GM19452 (cell line): ENCODE data around the gene BTBD8.

Experiments used
- ATAC-seq: cut with Tn5 transposase; IDR thresholded peaks from one replicate; pipeline ENCODE4 v1.9.1; 2021; ENCODE audit not compliant: unreplicated experiment

Gene BTBD8

DNA sequence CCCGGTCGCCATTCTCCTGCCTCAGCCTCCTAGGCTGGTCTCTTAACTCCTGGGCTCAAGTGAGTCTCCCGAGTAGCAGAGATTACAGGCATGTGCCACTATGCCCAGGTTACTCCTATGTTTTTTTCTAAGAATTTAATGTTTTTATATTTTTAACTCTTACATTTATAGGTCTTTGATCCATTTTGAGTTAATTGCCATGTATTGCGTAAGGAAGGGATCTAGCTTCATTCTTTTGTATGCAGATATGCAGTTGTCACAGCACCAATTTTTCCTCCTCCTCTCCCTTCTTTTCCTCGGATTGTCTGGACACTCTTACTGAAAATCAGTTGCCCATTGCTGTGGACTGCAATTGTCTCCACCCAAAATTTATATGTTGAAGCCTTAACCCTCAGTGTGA is 11.5 kb downstream of the BTBD8 start:
- no peak for ATAC-seq

DNA sequence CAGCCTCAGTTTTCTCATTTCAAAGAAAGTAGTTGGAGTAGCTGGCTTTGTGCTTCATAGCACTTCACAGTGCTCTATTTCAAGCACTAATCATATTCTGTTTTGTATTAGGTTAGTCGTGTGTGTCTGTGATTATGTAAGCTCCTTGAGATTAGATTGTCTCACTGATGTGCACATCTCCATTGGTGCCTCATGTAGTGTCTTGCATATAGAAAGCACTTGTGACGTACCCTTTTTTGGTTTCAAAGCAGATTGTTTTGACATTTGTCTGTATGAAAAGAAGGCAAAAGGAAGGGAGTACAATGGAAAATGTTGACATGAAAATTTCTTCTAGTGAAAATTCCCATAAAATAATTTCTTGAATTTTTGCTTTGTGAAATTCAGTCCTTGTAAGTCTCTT is 13.9 kb downstream of the BTBD8 start:
- ATAC-seq, result no peak

DNA sequence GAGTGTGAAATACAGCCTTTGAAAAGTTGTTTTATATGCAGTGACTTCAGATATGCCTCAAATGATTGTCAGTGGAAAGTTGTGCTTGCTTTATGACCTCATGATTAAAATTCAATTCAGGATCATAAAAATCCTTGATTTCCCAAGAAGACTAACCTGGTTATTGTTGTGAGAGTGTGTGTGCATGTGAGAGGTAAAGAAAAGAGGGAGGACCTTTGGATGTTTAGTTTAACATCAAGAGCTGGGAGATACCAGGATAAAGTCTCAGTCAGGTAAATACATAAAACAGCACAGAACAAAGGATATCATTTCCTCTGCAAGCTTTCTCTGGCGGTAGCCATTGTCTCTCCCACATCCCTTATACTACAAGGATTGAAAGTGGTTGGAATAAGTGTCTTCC is 14.4 kb downstream of the BTBD8 start:
- ATAC-seq, result no peak

DNA sequence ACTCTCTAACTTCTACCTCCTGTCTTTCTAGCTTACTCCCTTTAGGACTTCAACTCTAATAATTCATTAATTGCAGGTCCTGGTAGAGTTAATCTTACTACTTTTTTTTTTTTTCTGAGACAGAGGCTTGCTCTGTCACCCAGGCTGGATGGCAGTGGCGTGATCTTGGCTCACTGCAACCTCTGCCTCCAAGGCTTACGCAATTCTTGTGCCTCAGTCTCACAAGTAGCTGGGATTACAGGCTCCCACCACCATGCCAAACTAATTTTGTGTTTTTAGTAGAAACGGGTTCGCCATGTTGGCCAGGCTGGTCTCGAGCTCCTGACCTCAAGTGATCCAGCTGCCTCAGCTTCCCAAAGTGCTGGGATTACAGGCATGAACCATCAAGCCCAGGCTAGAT is 15.7 kb downstream of the BTBD8 start:
- ATAC-seq, result no peak

DNA sequence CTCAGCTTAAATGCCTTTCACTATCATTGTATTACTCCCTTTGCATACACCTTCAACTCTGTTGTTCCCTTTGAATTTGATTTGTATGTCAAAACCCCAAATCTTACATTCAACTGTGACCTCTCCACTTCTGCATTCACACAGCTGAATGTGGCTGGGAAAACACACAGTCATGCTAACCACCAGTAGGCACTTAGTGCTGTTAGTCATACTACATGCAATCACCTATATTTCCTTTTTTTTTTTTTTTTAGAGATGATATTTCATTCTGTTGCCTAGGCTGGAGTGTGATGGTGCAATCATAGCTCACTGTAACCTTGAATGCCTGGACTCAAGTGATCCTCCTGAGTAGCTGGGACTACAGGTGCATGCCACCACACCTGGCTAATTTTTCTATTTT is 16.2 kb downstream of the BTBD8 start:
- ATAC-seq, result no peak

DNA sequence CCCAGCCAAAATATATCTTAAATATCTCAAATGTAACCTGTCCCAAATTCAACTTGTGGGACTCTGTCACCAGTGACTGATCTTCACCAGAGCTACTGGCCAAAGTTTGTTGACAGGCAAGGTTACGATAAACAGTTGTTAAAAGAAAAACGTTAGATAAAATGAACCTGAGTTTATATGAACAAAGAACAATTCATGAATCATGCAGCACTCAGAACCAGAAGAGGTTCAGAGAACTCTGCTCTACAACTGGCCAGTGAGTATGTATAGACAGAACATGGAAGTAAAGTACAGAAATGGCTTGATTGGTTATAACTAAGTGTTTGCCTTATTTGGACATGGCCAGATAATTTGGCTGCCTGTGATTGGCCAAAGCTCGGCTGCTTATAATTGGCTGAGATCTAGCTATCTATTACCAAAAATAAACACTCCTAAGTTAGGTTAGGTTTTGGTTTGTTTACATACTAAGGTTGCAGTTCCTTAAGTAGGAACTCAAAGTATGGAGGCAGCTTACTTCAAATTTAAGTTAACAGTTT is 25.5 kb downstream of the BTBD8 start:
- ATAC-seq, result no peak

DNA sequence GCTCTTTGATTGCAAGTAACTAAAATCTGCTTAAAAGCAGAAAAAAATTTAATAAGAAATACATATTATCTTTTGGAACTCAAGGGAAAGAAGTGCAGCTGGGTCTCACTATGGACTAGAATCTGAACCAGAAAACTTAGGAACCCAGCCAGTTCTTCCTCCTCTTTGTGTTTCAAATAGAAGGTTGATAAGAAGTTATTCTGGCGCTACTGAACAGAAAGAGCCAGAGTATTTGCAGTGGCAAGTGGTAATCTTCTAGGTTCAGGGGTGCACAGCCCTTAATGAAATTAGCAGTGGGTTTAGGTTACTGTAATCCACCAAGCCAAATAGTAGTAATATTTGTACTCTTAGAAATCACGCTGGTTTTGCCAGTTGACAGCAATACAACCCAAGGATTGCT is 28.5 kb downstream of the BTBD8 start:
- no peak for ATAC-seq

DNA sequence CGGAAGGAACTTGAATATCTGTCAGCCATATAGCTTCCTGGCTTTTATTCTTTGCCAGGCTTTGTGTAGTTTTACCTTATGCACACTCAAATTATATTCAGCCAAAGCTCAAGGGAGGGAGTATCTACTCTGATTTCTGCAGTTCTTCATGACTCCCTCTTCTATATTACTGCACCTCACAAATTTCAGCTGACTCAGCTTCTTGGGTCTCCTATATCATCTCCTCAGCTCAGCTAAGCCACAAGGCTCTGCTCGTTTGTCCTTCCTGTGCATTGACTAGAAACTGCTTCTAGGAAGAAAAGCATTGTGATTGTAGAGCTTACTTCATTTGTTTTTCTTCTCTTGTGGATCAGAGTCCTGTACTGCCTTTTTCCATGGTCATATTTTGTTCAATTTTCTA is 37.4 kb downstream of the BTBD8 start:
- no peak for ATAC-seq

DNA sequence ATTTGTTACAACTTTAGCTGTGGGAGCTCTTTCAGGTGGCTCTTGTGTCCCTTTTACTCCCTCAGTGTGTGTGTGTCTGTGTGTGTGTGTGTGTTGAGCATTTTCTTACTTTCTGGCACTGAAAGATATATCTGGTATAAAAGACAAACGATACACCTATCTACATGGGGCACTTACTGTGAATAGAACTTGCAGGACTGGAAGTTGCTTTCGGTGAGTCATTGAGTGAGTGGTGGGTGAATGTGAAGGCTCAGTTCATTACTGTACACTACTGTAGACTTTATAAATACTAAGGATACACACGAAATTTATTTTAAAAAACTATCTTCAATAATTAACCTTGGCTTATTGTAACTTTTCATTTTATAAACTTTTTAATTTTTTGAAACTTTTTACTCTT is 38.7 kb downstream of the BTBD8 start:
- no peak for ATAC-seq

DNA sequence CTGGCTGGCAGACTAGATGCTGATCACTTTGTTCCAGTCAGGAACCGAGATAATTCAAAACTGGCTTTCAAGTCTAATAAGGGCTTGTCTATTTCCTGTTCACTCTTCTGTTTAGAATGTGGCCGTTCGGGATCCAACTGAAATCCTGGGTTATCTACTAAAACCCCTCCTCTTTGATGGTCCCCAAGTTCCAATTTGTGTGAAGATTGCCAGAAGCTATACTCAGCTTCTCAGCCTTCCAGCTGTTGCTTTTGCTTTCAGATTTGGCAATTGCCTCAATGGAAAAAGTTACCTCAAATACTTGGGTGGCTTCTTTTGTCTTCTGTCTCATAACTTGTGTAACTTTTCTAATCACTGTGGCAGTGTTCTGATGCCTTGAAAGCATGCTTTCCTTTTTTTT is 43.7 kb downstream of the BTBD8 start:
- no peak for ATAC-seq

DNA sequence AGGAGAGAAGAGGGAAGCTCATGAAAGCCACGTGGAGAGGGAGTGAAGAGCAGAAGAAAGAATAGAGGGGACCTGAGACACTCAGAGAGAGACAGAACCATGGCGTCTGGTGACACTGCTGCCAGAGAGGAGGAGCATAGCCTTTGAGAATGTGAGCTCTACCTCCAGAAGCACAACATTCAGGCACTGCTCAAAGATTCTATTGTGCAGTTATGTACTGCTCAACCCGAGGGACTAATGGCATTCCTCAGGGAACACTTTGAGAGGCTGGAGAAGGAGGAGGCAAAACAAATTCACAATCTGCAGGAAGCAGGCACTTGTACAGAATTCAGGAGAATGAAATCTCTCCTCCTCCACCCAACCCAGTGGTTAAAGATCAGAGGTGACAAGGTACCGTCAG is 45.1 kb downstream of the BTBD8 start:
- no peak for ATAC-seq

DNA sequence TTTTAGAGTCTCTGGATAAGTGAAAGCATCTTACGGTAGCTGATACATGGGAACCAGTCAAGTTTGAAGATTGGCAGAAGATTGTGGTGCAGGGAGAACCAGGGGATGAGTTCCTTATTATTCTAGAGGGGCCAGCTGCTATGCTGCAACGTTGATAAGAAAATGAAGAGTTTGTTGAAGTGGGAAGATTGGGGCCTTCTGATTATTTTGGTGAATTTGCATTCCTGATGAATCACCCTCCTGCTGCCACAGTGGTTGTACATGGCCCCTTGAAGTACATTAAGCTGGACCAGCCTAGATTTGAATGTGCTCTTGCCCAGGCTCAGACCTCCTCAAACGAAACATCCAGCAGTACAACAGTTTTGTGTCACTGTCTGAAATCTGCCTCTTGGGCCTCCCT is 45.9 kb downstream of the BTBD8 start:
- ATAC-seq, result no peak

DNA sequence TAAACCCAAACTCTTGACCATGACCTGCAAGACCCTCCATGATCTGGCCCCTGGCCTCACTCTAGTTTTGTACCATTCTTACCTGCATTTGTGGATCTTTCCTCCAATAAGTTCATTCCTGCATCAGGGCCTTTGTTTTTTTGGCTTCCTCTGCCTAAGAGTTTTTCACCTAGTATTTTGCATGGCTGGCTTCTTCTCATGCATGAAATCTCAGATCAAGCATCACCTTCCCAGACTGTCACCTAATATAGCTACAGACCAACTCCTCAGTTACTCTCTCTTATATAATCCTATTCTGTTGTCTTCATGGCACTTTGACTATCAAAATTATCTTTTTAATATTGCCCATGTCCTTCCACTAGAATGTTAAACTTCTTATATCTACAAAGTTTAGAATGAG is 54.2 kb downstream of the BTBD8 start:
- ATAC-seq, result no peak

DNA sequence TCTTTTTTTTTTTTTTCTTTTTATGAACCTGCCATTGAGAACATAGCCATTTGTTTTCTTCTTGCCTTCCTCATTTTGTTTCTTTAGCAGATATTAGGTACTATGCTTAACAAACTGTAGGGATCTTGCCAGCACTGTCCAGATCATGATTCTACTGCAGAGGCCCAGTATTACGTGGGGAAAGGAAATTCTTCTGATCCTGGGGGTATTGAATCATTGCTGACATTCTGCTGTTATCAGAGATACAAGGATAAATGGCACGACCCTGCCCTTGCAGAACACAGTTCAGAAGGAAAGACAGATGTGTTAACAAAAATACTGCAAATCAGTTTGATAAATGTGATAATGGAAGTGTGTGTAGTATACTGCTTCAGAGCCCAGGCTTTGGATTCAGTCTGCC is 56.2 kb downstream of the BTBD8 start:
- no peak for ATAC-seq

DNA sequence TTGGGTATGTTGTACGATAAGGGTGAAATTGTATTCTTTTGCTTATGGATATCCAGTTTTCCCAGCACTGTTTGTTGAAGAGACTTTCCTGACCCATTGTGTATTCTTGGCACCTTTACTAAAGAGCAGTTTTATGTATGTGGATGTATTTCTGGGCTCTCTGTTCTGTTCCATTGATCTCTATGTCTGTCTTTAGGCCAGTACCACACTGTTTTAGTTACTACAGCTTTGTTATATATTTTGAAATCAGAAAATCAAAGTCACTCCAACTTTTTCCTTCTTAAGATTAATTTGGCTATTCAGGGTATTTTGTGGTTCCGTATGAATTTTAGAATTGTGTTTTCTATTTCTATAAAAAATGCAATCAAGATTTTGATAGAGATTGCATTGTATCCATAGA is 74.8 kb downstream of the BTBD8 start:
- ATAC-seq, result no peak

DNA sequence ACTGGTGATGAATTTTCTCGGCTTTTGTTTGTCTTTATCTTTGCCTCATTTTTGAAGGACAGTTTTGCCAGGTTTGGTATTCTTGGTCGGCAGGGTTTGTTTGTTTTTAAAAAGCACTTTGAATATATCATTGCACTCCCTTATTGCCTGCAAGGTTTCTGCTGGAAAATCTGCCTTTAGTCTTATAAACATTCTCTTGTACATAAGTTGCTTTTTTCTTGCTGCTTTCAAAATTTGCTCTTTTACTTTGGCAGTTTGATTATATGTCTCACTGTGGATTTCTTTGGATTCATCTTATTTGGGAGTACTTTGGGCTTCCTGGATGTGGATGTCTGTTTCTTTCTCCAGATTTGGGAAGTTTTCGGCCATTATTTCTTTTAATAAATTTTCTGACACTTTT is 79.4 kb downstream of the BTBD8 start:
- no peak for ATAC-seq

DNA sequence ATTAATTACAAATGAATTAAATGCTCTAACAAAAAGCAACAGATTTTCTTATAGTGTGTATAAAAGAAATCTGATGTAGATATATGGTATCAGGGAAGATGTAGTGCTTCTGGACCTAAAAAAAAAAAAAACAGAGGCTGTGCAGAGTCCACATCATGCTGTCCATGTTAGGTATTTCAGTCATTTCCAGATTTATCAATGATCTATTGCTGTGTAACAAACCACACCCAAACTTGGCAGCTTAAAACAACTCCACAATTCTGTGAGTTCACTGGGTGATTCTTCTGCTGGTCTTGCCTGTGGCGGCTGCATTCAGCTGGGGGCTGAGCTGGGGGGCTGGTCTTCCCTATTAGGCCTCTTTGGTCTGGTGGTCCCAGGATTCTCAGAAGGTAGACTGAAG is 85.2 kb downstream of the BTBD8 start:
- no peak for ATAC-seq

DNA sequence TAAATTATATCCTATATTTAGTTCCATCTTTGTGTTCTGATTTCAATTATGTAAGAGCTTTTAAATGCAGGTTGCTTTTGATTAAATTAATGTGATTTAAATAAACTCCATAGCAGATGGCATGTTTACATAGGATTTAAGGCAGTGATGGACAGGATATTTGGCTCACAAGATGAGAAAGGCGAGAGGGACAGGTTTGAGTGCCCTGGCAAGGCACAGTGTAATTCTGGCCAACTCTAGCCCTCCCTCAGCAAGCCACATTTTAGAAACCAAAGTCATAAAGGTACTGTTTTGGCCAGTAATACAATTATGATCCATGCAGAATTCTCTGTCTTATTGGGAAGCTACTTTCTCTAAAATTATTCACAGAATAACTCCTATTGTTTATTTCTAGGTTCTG is 87.0 kb downstream of the BTBD8 start:
- ATAC-seq, result no peak

DNA sequence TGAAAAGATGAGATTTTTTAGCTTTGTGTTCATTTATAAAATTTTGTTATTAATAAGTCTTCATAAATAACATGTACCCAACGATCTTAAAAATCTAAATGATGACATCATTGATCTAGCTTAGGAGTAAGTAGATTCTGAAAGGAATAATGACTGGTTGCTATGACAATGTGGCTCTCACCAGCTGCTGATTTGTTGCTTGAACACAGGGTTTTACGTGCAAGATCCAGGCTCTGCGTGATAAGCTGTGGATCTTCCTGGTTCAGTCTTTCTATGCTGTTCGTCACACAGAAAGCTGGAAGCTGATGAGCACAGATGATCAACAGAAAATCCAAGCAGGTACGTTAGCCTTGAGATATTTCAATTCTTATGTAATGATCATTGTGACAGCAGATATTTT is 88.5 kb downstream of the BTBD8 start:
- ATAC-seq, result no peak

DNA sequence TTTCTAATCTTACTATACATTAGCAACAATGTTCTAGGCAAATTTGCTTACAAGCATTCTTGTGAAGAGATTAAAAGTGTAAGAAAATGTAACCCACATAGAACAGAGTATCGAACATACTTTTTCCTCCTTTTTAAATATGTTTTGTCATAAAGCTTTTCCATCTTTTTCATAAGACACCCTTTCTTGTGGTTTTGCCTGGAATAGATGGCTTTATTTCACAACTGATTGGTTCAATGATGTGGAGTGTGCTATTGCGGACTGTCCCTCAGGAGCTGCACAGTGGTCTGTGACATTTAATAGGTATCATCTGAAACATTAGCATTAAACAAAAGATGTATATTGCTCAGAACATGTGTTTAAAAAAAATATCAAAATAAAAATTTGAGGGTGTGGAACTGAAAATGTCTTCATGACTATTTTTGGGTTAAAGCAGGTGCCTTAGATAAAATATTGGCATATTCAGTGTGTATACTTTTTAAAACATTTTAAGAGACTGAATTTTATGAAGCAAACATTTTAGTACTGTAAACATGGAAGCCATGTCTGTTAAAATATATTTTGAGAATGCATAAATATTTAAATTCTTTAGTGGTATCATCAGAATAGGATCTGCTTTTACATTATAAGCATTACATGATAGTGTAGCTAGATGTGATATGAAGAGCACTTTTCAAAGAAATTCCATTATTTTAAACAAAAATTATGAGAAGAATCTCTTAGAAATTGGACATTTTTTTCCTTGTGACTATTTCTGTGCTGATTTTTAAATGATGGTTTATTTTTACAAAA is 89.3 kb downstream of the BTBD8 start:
- no peak for ATAC-seq

DNA sequence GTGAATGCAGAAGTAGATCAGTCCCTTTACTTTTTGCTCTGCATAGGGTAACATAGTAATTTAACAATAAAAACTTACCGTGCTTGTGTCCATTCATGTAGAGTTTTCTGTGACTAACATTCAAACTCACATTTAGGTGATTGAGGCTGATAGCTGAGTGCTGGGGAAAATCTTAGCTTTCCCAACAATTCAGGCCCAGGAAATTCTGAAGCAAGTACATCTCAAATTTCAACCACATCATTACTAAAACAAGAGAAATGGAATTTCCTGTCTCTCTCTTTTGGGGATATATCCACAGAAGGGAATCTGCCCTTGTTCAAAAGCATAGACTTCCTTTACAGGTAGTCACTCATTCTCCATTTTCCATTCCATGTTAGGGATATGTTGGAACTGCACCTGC is 104.5 kb downstream of the BTBD8 start:
- ATAC-seq, result no peak

DNA sequence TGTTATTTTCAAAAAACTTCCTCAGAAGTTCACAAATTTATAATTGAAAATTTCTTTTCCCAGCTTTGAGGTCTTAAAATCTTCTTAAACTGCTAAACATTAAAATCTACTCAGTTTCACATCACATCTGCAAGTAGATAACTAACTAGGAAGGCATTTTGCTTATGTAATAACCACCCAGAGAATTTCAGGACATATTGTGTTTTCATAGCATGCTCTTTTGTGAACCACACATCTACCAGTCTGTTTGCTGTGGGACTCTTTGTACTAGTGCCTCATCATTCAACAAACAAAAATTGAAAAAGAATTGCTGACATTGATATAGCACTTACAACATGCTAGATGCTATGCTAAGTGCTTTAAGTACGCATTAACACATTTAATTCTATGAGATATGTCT is 105.9 kb downstream of the BTBD8 start:
- no peak for ATAC-seq
